ENCODE measurements around the gene TSPO2. TPM values are rescaled to one million over a fixed set of nuclear protein-coding genes. Genes with fewer than 3 reads are reported as not detected.
"Not testable (repeated sequence)": the region's sequence is repeated elsewhere in the genome, so short reads cannot be mapped to it uniquely, and the experiment has no call there.

Gene TSPO2, protein sequence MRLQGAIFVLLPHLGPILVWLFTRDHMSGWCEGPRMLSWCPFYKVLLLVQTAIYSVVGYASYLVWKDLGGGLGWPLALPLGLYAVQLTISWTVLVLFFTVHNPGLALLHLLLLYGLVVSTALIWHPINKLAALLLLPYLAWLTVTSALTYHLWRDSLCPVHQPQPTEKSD
- not detected in 2 replicates for total RNA-seq (2014; rRNA removed; shearing (Covaris generic))

DNA sequence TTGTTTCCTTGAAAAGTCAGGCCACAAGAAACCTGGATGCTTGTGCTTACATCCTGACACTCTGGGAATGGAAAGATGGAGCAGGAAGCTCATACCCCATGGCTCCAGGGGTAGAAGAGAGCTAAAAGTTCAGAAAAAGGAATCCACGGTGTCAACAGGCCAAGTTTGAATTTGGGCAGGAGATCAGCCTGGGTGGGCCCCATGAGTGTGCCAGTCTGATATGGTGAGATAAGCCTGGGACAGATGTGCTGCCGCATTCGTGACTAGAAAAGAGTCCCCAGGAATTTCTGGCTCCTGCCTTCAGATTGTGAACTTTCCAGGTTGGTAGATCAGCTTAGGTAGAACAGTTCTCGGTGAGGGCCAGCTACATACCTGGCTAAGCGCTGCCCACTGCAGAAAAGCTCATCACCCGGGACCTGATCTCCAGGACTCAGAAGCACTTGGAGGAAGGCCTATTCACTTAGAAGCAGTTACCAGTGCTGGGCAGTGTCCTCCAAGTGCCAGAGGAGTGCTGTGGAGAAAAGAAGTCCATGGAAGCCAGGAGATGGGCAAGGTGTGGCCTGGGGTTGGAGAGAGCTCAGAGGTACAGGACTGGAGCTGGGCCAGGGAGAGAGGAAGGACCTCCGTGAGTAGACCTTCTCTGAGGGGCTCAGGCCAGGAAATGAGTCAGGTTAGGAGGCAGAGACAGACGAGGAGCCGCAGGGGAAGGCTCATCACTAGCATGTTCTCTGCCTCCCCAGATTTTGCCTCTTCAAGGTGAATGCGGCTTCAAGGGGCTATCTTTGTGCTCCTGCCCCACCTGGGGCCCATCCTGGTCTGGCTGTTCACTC is at the start of gene TSPO2:
TSS of gene TSPO2 (plus strand) at position 242 of the 830 bp plus-strand sequence. CDS start at position 761, 519 bp downstream.
- no peak for DNase-seq (ENCODE audit: low spot score)
- in situ Hi-C loops (cut with HindIII; ENCODE audit: low sequenced_read_pairs) = no loop called here

DNA sequence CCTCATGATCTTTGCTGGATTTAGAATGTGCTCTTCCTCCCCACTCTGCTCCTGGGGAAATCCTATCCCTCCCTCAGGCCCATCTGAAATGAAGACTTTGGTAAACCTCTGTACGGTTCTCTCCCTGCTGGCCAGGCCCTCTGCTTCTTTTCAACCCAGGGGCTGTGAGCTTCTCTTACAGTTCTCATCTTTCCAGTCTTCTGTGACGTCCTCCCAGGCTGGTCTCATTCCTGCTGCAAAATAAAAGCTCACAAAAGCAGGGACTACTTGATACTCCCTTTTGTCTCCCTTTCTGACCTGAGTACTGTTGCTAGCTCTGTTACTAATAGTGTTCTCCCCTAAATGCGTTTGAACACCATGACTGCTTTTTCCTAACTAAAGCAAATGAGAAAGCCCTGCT is 49.5 kb upstream of the TSPO2 start:
- in situ Hi-C loops (cut with HindIII; ENCODE audit: low sequenced_read_pairs) = no loop called here
- no peak for DNase-seq (ENCODE audit: low spot score)

DNA sequence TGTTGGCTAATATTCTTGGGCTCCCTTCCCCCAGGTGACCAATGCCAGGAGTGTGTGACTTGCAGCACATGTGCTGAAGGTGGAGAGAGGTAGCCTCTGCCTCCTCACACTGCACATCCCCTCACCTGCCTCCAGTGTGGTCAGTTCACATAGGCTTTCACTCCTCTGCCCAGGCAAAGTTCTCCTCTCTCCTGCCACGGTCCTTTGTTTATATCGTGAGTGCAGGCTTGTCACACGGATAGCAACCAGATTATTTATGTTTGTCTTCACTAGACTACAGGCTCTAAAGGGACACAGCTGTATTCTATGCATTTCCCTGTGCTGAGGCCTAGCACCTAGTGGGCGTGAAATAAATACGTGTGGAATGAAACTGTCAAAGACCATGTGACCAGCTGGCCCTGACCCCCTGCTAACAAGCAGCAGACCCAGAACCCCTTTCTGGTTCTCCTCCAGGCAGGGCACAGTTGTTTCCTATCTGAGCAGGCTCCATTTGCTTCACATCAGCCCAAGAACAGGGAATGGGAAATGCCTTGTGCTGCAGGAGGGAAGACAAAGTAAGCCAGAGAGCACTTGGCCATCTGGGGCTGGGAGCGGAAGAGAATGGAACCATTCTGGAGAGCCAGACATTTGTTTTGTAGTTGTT is 45.6 kb upstream of the TSPO2 start:
- no peak for DNase-seq (ENCODE audit: low spot score)

DNA sequence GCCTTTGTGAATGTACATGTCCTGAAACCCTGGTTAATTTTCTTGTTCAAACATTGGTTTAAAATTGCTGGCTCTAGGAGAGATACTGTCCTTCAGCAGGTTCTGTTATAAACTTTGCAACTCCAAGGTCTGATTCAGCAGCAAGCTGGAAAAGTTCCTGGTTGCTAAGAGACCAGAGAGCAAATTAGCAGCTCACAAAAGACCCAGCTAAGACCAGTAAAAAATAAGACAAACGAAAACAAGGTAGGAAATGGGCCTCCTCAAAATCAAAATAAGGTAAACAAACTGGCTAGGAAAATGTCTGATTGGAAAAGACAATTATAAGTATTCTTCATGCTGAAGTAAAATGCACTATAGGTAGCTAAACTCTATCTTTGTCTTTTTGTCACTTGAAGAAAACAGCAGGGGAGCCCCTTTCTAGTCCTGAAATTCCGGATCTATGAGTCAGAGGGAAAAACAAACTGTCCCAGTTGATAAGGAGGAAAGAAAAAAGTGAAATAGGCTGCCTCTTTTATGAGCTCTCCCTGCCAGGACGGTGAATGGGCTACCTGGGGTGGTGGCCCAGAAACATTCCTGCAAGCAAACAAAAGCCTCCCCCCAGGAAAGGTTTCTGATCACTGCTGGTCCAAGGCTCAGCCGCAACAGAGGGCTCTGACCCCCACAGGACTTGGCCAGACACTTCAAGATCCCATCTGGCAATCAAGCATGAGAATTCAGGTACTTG is 44.9 kb upstream of the TSPO2 start:
- in situ Hi-C loops (cut with HindIII; ENCODE audit: low sequenced_read_pairs) = no loop called here
- no peak for DNase-seq (ENCODE audit: low spot score)

More for the DNA sequence above, 45.6 kb upstream of the TSPO2 start:
- in situ Hi-C loops (cut with HindIII; ENCODE audit: low sequenced_read_pairs) = no loop called here

DNA sequence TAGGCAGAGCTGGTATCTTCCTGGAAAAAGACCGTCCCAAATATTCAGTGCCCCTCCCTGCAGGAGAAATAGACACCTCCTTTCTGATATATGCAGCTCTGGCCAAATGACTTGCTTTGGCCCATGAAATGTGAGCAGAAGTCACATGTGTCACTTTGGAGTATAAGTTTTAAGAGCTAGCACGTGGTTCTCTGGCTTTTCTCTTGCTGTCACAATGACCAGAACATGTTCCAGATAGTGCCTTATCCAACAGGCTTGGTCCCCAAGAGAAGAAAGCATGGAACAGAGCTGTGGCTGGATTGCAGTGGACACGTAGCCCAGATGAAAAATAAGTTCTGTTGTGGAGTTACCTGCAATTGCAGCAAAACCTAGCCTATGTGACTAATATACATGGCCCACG is 43.6 kb upstream of the TSPO2 start:
- DNase-seq (ENCODE audit: low spot score) = no peak
- in situ Hi-C loops (cut with HindIII; ENCODE audit: low sequenced_read_pairs) = no loop called here

DNA sequence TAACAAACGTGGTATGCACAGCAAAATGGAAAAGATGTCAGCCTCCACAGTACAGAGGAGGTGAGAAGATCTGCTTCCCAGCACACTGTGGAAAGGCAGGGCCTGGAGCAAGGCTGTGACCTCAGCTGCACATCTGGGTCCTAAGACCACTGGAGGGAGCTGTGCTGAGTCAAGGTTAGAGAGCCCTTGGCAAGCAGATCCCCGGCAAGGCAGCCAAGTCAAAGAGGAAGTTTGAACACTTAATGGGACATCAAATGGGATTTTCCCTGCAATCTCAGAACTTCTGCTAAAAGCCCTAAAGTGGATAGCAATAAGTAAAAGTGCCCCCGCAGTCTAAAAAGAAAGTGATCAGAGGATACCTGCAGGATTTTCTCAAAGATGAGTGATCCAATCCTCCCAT is 42.7 kb upstream of the TSPO2 start:
- in situ Hi-C loops (cut with HindIII; ENCODE audit: low sequenced_read_pairs) = no loop called here
- DNase-seq (ENCODE audit: low spot score) = peak; percentile 4

DNA sequence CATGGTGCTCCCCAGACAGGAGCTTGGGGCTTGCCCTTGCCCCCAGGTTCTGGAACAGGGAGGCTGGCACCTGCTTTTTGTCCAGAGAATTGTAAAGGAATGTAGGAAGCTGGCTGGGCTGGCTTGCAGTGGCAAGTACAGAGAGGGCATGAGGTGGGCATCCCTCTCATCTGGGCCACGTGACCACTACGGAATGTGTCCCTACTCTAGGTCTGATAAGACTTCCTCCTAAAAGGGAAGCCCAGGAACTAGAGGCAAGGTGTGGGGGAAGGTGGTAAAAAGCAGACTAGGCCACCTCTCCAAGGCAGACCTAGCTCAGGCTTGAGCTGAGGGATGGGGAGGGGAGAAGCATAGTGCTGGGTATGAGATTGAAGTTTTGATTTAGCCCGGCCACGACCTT is 42.0 kb upstream of the TSPO2 start:
- in situ Hi-C loops (cut with HindIII; ENCODE audit: low sequenced_read_pairs) = no loop called here
- DNase-seq (ENCODE audit: low spot score) = no peak

DNA sequence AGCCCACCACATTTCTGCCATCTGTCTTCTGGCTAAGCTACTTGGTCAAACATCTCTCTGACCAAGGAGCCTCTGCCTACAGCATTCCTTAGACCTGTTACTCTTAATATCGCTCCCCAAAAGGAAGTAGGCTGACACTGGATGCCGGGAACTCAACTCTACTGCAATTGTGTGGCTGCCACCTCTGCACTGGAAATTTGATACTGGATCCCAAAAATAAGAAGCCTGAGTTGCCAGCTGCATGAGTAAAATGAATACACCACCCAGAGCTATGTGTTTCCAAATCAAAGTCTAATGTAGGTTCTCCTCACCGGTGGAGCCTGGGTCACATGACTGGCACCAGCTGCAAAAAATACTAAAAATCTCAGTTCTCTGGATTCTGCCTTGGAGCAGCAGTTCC is 40.1 kb upstream of the TSPO2 start:
- in situ Hi-C loops (cut with HindIII; ENCODE audit: low sequenced_read_pairs) = no loop called here
- DNase-seq (ENCODE audit: low spot score) = no peak

DNA sequence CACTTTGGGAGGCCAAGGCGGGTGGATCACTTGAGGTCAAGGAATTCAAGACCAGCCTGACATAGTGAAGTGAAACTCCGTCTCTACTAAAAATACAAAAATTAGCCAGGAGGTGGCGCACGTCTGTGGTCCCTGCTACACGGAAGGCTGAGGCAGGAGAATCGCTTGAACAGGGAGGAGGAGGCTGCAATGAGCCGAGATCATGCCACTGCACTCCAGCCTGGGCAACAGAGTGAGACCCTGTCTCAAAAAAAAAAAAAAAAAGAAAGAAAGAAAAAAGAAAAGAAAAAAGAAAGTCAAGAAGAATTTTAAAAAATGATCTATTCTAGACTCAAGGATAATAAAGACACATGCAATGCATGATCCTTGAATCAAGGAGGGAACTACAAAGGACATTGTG is 36.0 kb upstream of the TSPO2 start:
- DNase-seq (ENCODE audit: low spot score) = peak; percentile 15
- in situ Hi-C loops (cut with HindIII; ENCODE audit: low sequenced_read_pairs) = not testable (repeated sequence)

DNA sequence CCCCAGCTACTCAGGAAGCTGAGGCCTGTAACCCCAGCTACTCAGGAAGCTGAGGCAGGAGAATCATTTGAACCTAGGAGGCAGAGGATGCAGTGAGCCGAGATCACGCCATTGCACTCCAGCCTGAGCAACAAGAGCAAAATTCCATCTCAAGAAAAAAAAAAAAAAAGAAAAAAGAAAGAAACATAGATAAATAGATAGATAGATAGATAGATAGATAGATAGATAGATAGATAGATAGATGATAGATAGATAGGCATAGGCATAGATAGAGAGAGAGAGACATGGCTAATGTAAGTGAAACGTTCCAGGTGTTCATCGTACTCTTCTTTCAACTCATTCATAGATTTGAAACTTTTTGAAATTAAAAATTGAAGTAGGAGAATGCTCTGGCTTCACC is 35.3 kb upstream of the TSPO2 start:
- DNase-seq (ENCODE audit: low spot score); in situ Hi-C loops (cut with HindIII; ENCODE audit: low sequenced_read_pairs): not testable (repeated sequence)

DNA sequence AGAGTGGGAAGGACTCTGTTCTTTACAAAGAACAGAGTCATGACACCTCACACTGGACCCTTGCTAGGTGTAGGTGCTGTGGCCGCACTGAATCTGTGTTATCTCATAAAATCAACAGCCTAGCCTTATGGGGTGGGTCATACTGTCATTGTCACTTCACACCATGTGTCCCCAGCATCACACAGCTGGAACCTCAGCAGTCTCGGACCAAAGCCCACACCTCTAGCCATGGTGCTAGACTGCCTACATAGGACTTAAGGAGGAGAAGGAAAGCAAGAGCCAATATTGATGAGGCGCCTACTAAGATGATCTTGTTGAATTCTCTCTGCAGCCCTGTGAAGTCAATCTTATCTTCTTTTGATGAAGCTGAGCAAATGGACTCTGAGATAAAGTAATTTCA is 34.3 kb upstream of the TSPO2 start:
- no peak for DNase-seq (ENCODE audit: low spot score)
- in situ Hi-C loops (cut with HindIII; ENCODE audit: low sequenced_read_pairs) = no loop called here

DNA sequence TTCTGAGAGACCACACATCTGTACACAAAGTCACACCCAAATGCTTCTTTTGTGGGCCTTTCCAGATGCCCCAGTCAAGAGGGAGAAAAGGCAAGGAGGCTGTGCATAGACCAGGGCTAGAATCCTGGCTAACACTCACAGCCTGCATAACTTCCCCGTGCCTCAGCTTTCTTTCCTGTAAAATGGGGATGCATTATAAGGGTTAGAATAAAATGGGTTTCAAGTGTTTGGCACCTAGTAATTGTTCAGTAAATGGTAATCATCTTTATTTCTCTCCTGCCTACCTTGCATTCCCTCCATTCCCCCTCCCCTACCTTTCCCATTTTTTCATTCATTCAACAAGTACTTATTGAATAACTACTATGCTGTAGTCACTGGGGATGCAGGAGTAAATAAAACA is 32.6 kb upstream of the TSPO2 start:
- no peak for DNase-seq (ENCODE audit: low spot score)
- in situ Hi-C loops (cut with HindIII; ENCODE audit: low sequenced_read_pairs) = no loop called here

DNA sequence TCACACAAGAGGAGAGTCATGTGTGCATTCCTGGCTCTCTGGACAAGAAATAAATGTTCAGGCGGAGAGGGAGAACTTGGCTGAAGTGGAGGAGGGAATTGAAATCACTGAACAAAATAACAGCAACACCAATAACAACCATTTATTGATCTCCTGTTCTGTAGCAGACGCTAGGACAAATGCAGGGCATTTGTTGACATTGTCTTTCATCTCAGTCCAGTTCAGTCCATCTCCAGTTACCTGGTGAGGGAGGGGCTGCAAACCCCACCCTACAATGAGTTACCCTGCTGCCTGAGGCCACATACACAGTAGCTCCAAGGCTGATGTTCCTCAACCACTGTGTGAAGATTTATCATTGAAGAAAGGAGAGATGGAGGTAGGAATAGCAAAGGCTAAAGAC is 30.6 kb upstream of the TSPO2 start:
- no peak for DNase-seq (ENCODE audit: low spot score)
- in situ Hi-C loops (cut with HindIII; ENCODE audit: low sequenced_read_pairs) = no loop called here

DNA sequence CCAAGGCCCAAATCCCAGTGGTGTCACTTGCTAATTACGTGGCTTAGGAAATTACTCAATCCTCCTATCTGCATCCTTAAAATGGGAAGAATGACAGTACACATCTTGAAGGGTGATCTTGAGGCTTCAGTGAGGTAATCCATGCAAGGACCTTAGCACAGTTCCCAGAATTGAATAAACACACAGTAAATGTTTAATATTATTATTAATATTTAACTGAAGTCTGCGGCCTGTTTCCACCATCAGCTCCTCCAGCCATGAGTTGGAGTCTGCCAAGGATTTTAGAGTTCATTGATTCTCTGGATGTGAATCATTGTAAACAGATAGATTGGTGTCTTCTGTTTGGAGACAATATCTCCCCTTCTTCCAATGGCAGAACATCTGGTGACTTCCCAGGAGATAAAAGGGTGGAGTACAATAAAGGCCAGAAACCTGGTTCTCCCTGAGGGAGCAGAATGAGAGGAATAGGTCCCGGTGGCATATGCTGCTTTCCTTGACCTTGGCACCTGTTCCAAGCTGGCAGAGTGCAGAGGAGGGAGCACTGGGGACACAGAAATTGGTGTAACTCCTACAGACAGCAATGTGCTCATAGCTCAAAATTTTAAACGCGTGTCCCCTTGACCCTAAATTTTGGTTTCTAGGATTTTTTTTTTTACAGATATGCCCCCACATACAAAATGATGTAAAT is 28.7 kb upstream of the TSPO2 start:
- peak; percentile 20 for DNase-seq (ENCODE audit: low spot score)
- in situ Hi-C loops (cut with HindIII; ENCODE audit: low sequenced_read_pairs) = no loop called here

DNA sequence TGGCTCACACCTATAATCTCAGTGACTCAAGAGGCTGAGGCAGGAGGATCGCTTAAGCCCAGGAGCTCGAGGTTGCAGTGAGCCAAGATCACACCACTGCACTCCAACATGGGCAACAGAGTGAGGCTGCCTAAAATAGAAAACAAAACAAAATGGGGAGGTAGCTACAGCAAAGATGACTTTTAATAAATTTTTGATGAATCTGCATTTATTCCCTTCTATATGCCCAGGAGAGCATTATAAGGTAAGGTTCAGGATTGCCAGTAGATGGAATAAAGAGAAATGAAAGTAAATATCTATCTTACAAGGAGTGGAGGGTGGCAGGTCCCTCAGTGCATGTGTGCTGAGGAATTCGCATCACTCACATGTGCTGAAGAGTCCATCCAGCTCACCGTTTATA is 27.5 kb upstream of the TSPO2 start:
- DNase-seq (ENCODE audit: low spot score) = no peak
- in situ Hi-C loops (cut with HindIII; ENCODE audit: low sequenced_read_pairs) = no loop called here

DNA sequence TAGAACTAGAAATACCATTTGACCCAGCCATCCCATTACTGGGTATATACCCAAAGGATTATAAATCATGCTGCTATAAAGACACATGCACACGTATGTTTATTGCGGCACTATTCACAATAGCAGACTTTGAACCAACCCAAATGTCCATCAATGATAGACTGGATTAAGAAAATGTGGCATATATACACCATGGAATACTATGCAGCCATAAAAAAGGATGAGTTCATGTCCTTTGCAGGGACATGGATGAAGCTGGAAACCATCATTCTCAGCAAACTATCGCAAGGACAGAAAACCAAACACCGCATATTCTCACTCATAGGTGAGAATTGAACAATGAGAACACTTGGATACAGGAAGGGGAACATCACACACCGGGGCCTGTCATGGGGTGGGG is 26.4 kb upstream of the TSPO2 start:
- not testable (repeated sequence) for DNase-seq (ENCODE audit: low spot score)

DNA sequence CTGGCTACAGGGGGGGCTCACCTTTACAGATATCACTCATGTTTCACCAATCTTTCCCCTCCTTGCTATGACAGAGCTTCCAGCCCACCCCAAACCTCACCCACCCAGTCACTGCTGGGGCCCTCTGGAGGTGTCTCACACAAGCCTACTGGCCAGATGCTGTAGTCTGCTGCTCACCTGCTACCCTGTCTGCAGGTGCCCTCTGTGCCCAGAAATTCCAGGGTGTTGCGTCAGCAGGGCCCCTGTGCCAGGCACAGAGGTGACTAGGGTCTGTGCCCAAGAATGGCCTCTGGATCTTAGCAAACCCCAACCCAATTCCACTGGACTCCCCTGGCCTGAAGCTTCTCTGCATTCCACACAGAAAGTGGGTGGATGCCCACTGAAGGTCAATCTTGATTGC is 24.6 kb upstream of the TSPO2 start:
- in situ Hi-C loops (cut with HindIII; ENCODE audit: low sequenced_read_pairs) = no loop called here
- DNase-seq (ENCODE audit: low spot score) = no peak

More for the DNA sequence above, 26.4 kb upstream of the TSPO2 start:
- in situ Hi-C loops (cut with HindIII; ENCODE audit: low sequenced_read_pairs) = not testable (repeated sequence)

DNA sequence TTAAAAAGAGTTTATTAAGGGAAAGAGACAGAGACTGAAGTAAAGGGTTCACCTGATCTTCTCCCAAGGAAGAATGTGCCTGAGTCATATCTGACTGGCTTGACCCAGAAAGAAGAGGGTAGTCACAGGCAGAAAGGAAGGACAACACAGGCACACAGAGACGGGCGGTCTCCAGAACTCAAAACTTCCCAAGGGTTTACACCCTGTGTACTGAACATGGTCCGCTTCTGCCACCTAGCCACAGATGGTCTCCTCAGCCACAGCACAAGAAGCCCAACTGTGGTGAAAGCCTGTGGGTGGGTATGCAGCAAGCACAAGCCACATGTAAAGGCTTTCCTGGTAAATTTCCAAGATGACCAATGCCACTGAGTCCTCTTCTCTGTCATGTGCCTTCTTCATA is 20.4 kb upstream of the TSPO2 start:
- DNase-seq (ENCODE audit: low spot score) = no peak
- in situ Hi-C loops (cut with HindIII; ENCODE audit: low sequenced_read_pairs) = no loop called here

DNA sequence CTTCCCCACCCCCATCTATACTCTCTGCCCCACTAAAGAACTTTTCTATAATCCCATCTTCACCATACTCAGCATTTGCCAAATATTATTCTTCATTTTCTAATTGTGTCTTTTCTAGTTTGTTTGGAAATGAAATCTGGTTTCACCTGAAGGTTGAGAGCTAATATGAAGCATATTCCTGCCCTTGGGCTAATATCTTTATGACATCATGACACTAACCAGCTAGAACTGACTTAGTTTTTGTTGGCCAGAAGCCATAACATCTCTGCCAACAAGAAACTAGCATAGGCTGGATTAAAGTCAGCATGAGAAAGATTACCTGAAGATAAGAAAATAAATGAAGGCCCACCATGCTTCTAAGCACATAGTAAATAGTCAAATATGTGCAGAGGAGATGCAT is 20.0 kb upstream of the TSPO2 start:
- in situ Hi-C loops (cut with HindIII; ENCODE audit: low sequenced_read_pairs) = no loop called here

More for the DNA sequence above, 20.0 kb upstream of the TSPO2 start:
- DNase-seq (ENCODE audit: low spot score) = no peak
